ENCODE measurements around the gene EME2.

DNA sequence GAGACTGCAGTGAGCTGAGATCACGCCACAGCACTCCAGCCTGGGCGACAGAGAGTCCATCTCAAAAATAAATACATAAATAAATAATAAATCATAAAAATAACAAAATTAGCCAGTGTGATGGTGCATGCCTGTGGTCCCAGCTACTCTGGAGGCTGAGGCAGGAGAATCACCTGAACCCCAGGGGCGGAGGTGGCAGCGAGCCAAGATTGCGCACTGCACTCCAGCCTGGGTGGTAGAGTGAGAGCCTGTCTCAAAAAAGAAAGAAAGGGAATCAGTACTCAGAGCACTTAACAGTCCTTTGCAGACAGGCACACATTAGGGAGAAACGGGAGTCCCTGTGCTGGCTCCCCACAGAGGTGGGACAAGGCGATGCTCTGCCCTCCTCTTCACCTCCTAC is 41.5 kb upstream of the EME2 start:
- no peak for TF ChIP-seq CTCF (IDR thresholded peaks at IDR 0.05)
- TF ChIP-seq POLR2A (IDR thresholded peaks at IDR 0.05) = no peak

Data from thyroid gland (tissue), 4 donors.